Fibroblast of mammary gland (primary cell): ENCODE measurements around the gene LPP.

ENCODE experiments used
- DNase-seq: peaks from one replicate; pipeline ENCODE4 v3.0.0-alpha.2; 2010; ENCODE audit warnings: low read depth
- H3K4me3 ChIP-seq: 2 replicates; pipeline ENCODE4 v1.5.1; 2011; ENCODE audit warnings: low read depth, mild to moderate bottlenecking, low read length, moderate library complexity; ENCODE audit not compliant: control insufficient read depth
- CTCF ChIP-seq: conservative IDR thresholded peaks from 2 replicates; pipeline ENCODE4 v1.5.1; 2011; ENCODE audit warnings: low read depth, low read length, inconsistent platforms; ENCODE audit not compliant: control insufficient read depth, insufficient read depth

The LPP gene

GRCh38 chr3:188915127-188915526, 761.2 kb downstream of the LPP start:
- no peak overlapping the region for H3K4me3 ChIP-seq
- no peak for TF ChIP-seq CTCF
- peak; percentile 63 for DNase-seq

GRCh38 chr3:188916934-188917401, 763.0 kb downstream of the LPP start:
- H3K4me3 ChIP-seq, result no peak overlapping the region
- no peak for DNase-seq
- no peak for TF ChIP-seq CTCF

- no peak for TF ChIP-seq CTCF
- H3K4me3 ChIP-seq, result no peak overlapping the region
- no peak for DNase-seq
Observed at GRCh38 chr3:188918093-188918492, 764.1 kb downstream of the LPP start.

- no peak for TF ChIP-seq CTCF
- DNase-seq, result no peak
- no peak overlapping the region for H3K4me3 ChIP-seq
Observed at GRCh38 chr3:188923671-188924070, 769.7 kb downstream of the LPP start.

- no peak for TF ChIP-seq CTCF
- DNase-seq, result no peak
- H3K4me3 ChIP-seq, result no peak overlapping the region
Observed at GRCh38 chr3:188925376-188925775, 771.4 kb downstream of the LPP start.

GRCh38 chr3:188926111-188926510, 772.2 kb downstream of the LPP start:
- no peak for TF ChIP-seq CTCF
- H3K4me3 ChIP-seq, result no peak overlapping the region
- peak; percentile 42 for DNase-seq
